Parathyroid adenoma (tissue), 2 donors: ENCODE results near the gene SURF2.

Experiments used
- H2AFZ ChIP-seq: fragments of 300-600 bp; sonication (generic); one replicate; pipeline ENCODE4 v1.7.0; 2017; ENCODE audit warnings: antibody characterized with exemption, mild to moderate bottlenecking
- H3K27ac ChIP-seq: fragments of 300-600 bp; sonication (generic); one replicate; pipeline ENCODE4 v1.7.0; 2017
- H3K27me3 ChIP-seq: fragments of 300-600 bp; sonication (generic); one replicate; pipeline ENCODE4 v1.7.0; 2017; ENCODE audit warnings: low read length; ENCODE audit not compliant: control insufficient read depth, insufficient read depth
- H3K36me3 ChIP-seq: fragments of 300-600 bp; sonication (generic); one replicate; pipeline ENCODE4 v1.7.0; 2017; ENCODE audit warnings: low read length; ENCODE audit not compliant: control insufficient read depth, insufficient read depth
- H3K4me1 ChIP-seq: fragments of 300-600 bp; sonication (generic); one replicate; pipeline ENCODE4 v1.7.0; 2017; ENCODE audit warnings: control low read depth
- H3K4me2 ChIP-seq: fragments of 300-600 bp; sonication (generic); one replicate; pipeline ENCODE4 v1.7.0; 2017; ENCODE audit warnings: low read length
- H3K4me3 ChIP-seq: fragments of 300-600 bp; sonication (generic); one replicate; pipeline ENCODE4 v1.7.0; 2017; ENCODE audit warnings: low read depth, low read length
- H3K79me2 ChIP-seq: fragments of 300-600 bp; sonication (generic); one replicate; pipeline ENCODE4 v1.7.0; 2017; ENCODE audit warnings: control low read depth
- H3K9ac ChIP-seq: fragments of 300-600 bp; sonication (generic); one replicate; pipeline ENCODE4 v1.7.0; 2017; ENCODE audit warnings: mild to moderate bottlenecking
- H3K9me3 ChIP-seq: fragments of 300-600 bp; sonication (generic); one replicate; pipeline ENCODE4 v1.7.0; 2017; ENCODE audit warnings: low read length; ENCODE audit not compliant: control insufficient read depth
- CTCF ChIP-seq: fragments of 300-600 bp; sonication (generic); IDR thresholded peaks from one replicate; pipeline ENCODE4 v1.7.0; 2017; ENCODE audit warnings: antibody characterized with exemption, mild to moderate bottlenecking
- donor health status: primary hyperparathyroidism.

SURF2 gene

GRCh38 chr9:133345596-133345995 is 10.8 kb upstream of the SURF2 start:
- H3K27ac ChIP-seq: no peak overlapping the region
- no peaks in the 10 kb centered on the region for H3K36me3 ChIP-seq
- H3K4me2 ChIP-seq: no peak overlapping the region
- H3K4me3 ChIP-seq: no peak overlapping the region
- H3K27me3 ChIP-seq: no peaks in the 10 kb centered on the region
- no peaks in the 10 kb centered on the region for H3K9me3 ChIP-seq
- no peaks in the 10 kb centered on the region for H3K79me2 ChIP-seq
- TF ChIP-seq CTCF: no peak
- peaks cover 3% of the 10 kb centered on the region for H3K4me1 ChIP-seq
- H3K9ac ChIP-seq: no peak overlapping the region
- no peak overlapping the region for H2AFZ ChIP-seq

- peaks cover 3% of the 10 kb centered on the region for H3K4me1 ChIP-seq
- no peaks in the 10 kb centered on the region for H3K79me2 ChIP-seq
- TF ChIP-seq CTCF: no peak
- no peaks in the 10 kb centered on the region for H3K27me3 ChIP-seq
- peak overlapping the region; percentile 76 for H3K4me2 ChIP-seq
- no peak overlapping the region for H3K27ac ChIP-seq
- H3K4me3 ChIP-seq: peak overlapping the region; percentile 77
- no peaks in the 10 kb centered on the region for H3K36me3 ChIP-seq
- H3K9ac ChIP-seq: no peak overlapping the region
- H2AFZ ChIP-seq: no peak overlapping the region
- no peaks in the 10 kb centered on the region for H3K9me3 ChIP-seq
These were observed 10.1 kb upstream of the SURF2 start for GRCh38 chr9:133346021-133346785.

- H3K4me1 ChIP-seq: peaks cover 3% of the 10 kb centered on the region
- no peaks in the 10 kb centered on the region for H3K27me3 ChIP-seq
- no peaks in the 10 kb centered on the region for H3K79me2 ChIP-seq
- H3K4me3 ChIP-seq: peak overlapping the region; percentile 77
- no peak for TF ChIP-seq CTCF
- no peaks in the 10 kb centered on the region for H3K36me3 ChIP-seq
- H3K9me3 ChIP-seq: no peaks in the 10 kb centered on the region
- peak overlapping the region; percentile 88 for H3K27ac ChIP-seq
- H3K4me2 ChIP-seq: peak overlapping the region; percentile 91
- peak overlapping the region; percentile 93 for H2AFZ ChIP-seq
- H3K9ac ChIP-seq: no peak overlapping the region
These were observed 8.8 kb upstream of the SURF2 start for GRCh38 chr9:133347515-133347984.

GRCh38 chr9:133347985-133348717 is 8.2 kb upstream of the SURF2 start, which contains the start of the genes MED22 and RPL7A:
Gene MED22, minus strand, starts transcription at chr9:133348131. Its CDS starts 1,469 bp downstream, at chr9:133346662.
Gene RPL7A, plus strand, starts transcription at chr9:133348218. Its CDS starts 26 bp downstream, at chr9:133348244.
- Histone ChIP-seq H3K36me3 (no peaks in the 10 kb centered on the region), H3K9ac (peak within 1 kb of the TSS; percentile 84), H3K9me3 (no peaks in the 10 kb centered on the region), H3K27me3 (no peaks in the 10 kb centered on the region), H3K4me1 (peaks cover 3% of the 10 kb centered on the region), H2AFZ (peak within 1 kb of the TSS; percentile 93), H3K79me2 (no peaks in the 10 kb centered on the region), H3K4me2 (peak within 1 kb of the TSS; percentile 91), H3K4me3 (peak within 1 kb of the TSS; percentile 77), H3K27ac (peak within 1 kb of the TSS; percentile 88)
- no peak for TF ChIP-seq CTCF
